Stimulated activated CD8-positive, alpha-beta memory T cell treated with anti-CD3 and anti-CD28 coated beads, Interleukin-4, amount 100 ng/mL, for 24 hours (primary cell): Measurements from ENCODE around the gene PLCZ1.
"Not testable (repeated sequence)": the region's sequence is repeated elsewhere in the genome, so short reads cannot be mapped to it uniquely, and the experiment has no call there.

Experiments
- DNase-seq: peaks from one replicate; pipeline ENCODE4 v3.0.0-alpha.2; 2020; ENCODE audit warnings: low read depth

PLCZ1 gene, protein sequence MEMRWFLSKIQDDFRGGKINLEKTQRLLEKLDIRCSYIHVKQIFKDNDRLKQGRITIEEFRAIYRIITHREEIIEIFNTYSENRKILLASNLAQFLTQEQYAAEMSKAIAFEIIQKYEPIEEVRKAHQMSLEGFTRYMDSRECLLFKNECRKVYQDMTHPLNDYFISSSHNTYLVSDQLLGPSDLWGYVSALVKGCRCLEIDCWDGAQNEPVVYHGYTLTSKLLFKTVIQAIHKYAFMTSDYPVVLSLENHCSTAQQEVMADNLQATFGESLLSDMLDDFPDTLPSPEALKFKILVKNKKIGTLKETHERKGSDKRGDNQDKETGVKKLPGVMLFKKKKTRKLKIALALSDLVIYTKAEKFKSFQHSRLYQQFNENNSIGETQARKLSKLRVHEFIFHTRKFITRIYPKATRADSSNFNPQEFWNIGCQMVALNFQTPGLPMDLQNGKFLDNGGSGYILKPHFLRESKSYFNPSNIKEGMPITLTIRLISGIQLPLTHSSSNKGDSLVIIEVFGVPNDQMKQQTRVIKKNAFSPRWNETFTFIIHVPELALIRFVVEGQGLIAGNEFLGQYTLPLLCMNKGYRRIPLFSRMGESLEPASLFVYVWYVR

DNA sequence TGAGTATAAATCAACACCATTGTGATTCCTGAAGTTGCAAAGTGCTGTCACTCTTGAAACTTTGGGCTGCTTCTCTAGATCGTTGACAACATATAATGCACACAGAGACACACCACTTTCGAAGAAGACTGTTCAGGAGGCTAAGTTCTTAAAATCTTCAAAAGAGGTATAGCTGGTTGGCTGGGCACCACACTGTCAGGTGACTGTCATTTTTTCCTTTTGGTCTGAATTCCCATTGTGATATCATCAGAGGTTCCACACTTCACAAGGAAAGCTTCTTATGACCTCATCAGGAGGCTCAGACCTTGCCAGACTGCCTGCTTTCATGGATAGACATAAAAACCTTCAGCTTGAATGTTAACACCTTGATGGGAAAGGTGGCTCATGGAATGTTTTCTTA, at the start of gene PLCZ1, which contains the start of gene CAPZA3:
TSS of gene PLCZ1 (minus strand) at position 194 of the 400 bp plus-strand sequence. CDS start 641 bp downstream, outside the sequence.
TSS of gene CAPZA3 (plus strand) at position 301 of the 400 bp plus-strand sequence. CDS start 150 bp downstream, outside the sequence.
- DNase-seq = no peak

DNA sequence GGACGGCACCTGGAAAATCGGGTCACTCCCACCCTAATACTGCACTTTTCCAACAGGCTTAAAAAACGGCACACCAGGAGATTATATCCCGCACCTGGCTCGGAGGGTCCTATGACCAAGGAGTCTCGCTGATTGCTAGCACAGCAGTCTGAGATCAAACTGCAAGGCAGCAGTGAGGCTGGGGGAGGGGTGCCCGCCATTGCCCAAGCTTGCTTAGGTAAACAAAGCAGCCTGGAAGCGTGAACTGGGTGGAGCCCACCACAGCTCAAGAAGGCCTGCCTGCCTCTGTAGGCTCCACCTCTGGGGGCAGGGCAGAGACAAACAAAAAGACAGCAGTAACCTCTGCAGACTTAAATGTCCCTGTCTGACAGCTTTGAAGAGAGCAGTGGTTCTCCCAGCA, 47.7 kb upstream of the PLCZ1 start:
- not testable (repeated sequence) for DNase-seq

DNA sequence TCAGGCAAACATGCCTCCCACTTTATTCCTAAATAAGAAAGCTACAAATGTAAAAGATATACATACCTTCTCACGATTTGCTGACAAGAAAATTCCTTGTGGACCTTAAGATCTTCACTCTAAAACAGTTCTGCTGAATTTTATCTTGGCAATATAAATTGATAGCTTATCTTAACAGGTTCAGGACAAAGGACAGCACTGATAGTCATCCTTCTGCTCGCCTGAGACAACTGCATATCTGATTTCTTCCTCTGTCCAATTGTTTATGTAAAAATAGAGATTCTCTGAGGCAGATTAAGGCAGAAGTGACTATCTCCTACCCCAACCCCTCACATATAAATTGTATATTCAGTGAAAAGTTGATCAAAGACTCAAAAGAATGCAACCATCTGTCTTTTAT, 45.0 kb upstream of the PLCZ1 start:
- no peak for DNase-seq

DNA sequence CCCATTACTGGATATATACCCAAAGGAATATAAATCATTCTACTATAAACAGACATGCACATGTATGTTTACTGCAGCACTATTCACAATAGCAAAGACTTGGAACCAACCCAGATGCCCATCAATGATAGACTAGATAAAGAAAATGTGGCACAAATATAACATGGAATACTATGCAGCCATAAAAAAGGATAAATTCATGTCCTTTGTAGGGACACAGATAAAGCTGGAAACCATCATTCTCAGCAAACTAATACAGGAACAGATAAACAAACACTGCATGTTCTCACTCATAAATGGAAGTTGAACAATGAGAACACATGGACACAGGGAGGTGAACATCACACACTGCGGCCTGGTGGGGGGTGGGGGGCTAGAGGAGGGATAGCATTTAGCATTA, 28.7 kb upstream of the PLCZ1 start:
- not testable (repeated sequence) for DNase-seq

DNA sequence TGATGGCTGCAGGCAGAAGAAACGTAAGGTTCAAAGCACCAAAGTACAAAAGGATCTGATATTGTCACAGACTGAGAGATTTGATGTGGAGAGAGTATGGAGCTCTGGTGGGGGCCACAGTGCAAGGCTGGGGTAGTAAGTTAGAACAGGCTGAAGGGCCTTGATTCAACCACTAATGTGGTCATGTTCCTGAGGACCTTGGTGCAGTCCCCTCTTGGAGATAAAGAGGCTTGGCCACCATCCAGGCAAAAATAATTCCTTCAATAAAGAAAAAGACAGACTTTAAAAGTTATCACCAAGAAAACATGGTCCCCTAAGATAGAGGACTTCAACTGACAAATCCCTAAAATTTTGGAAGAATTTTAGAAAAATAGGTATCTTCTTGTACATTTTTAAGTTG, 17.5 kb upstream of the PLCZ1 start:
- DNase-seq = no peak

DNA sequence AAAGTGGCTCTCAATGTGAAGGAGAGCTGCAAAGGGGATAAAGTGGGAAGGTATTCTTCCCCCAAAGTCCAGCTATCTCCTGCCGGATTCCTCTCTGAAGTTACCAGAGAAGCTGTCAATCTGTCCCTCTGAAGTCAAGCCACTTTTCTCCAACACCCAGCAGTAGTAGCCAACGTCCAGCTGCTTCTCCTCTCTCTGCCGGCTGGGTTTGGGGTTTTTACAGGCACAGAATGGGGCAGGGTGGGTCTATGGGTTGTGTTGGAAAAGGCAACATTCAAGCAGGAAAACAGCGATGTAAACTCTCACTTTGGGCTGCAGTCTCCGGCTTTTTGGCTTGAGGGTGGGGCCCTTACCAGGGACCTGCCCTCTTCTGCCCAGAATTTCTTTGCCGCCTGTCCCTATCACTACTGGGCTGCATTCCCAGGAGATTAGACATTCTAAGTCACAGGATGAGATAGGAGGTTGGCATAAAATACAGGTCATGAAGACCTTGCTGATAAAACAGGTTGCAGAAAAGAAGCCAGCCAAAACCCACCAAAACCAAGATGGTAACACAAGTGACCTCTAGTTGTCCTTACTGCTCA, 16.4 kb upstream of the PLCZ1 start:
- DNase-seq = no peak

GRCh38 chr12:18753481-18754123, 15.8 kb upstream of the PLCZ1 start:
- no peak for DNase-seq

GRCh38 chr12:18752947-18753346, 15.1 kb upstream of the PLCZ1 start:
- DNase-seq = no peak

DNA sequence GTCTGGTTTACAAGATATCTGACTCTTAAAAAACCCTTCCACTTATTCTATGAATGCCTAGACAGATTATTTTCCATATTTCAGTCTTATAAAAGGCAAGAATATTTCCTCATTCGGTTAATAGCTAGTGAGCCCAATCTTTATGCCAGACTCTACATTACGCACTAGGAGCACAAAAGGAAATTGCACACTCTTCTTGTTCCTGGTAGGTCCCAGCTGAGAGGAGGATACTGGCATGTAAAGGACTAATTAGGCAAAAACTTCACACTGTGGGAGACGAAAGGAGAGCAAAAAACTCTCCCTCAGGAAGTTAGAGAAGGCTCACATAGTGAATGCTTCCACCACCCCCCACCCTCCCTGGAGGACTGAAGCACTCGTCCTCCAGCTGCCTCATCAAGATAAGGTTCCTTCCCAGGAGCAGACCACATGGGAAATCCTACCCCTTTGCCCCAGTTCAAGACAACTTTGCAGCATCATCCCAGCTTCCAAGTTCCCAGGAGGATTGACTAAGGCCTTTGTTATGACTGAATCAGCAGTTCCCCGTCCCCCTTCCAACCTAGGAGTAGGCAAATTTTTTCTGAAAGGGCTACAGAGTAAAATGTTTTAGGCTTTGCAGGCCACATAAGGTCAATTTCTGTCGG, 14.6 kb upstream of the PLCZ1 start:
- no peak for DNase-seq

DNA sequence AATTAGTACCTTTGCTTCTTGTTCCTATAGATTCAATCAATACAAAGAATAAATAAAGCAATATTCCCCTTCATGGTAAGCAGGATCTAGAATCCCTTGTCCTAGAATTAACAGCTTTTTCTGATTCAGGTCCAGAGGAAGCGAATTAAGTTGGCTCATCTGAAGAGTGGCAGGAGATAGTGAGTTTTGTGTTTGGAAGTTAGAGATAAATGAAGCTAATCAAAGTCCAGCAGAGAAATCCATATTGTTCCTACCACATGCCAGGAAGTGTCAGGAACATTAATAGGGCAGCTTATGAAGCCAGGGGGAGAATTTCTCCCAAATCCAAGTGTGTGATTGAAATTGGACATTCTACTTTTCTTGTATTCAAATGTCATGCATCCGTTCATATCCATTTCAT, 14.1 kb upstream of the PLCZ1 start:
- no peak for DNase-seq

- no peak for DNase-seq
Observed at GRCh38 chr12:18750085-18750484, 12.3 kb upstream of the PLCZ1 start.

GRCh38 chr12:18749386-18749957, 11.7 kb upstream of the PLCZ1 start:
- no peak for DNase-seq

GRCh38 chr12:18747895-18748294, 10.1 kb upstream of the PLCZ1 start:
- no peak for DNase-seq

DNA sequence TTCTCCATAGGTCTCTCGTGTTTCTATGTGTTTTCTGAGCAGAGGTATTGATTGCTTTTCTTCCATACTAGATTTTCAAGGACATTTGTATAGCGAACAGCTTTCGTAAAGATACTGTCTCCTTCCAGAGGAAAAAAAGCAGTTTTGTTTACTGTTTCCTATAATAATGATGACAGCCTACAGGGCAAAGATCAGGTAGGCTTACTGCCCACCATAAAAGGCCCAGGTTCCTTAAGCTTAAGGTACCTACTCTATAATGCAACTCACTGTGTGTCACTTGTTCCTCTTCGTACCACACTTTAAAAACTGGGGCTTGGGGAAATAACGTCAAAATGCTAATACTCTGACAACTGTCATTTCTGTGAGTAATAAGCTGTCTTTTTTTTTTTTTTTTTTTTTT, 6.7 kb downstream of the PLCZ1 start:
- no peak for DNase-seq

GRCh38 chr12:18723752-18724151, 14.1 kb downstream of the PLCZ1 start:
- DNase-seq = no peak

GRCh38 chr12:18721452-18721851, 16.4 kb downstream of the PLCZ1 start:
- no peak for DNase-seq

DNA sequence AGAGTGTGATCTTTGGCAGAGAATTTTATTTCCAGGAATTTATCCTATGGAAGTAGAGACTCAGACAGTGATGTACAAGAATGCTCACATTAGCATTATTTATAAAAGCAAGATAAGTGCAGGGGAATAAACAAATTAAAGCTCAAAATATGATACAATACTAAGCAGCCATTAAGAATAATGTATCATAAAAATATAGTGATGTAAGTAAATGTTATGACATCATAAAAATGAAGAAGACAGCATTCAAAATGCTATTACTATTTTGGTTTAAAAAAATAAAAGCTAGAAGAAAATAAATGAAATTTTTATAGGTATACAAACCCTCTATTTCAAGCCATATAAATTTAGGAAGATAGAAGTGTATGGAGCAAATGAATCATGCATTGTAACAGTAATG, 17.1 kb downstream of the PLCZ1 start:
- no peak for DNase-seq

- no peak for DNase-seq
Observed at GRCh38 chr12:18719922-18720510, 17.8 kb downstream of the PLCZ1 start.

- DNase-seq = no peak
Observed at GRCh38 chr12:18718462-18718861, 19.4 kb downstream of the PLCZ1 start.

DNA sequence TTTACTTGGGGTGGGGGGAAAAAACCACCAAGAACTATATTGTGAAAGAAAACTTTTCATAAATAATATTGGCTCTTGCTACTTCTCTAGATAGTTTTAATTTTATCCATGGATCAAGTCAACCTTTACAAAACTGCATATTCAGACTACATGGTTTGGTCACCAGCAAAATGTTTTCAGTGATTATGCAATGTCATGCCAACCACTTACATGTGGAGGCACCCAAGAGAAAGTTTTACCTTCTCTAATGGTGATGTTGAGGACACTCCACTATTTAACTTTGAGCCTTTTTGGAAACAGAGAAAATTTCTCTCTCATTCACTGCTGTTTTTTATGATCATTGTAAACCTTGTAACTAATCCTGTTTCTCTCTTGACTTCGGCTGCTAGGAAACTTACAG, 21.6 kb downstream of the PLCZ1 start:
- no peak for DNase-seq

GRCh38 chr12:18706798-18707197, 31.0 kb downstream of the PLCZ1 start:
- DNase-seq = no peak
